ENCODE measurements around the gene GSK3B. TPM values are rescaled to one million over a fixed set of nuclear protein-coding genes. Genes with fewer than 3 reads are reported as not detected.

The GSK3B gene
- total and polyA plus RNA-seq, 12 donors, result 7.5 to 57.1 (median 46.1) TPM

DNA sequence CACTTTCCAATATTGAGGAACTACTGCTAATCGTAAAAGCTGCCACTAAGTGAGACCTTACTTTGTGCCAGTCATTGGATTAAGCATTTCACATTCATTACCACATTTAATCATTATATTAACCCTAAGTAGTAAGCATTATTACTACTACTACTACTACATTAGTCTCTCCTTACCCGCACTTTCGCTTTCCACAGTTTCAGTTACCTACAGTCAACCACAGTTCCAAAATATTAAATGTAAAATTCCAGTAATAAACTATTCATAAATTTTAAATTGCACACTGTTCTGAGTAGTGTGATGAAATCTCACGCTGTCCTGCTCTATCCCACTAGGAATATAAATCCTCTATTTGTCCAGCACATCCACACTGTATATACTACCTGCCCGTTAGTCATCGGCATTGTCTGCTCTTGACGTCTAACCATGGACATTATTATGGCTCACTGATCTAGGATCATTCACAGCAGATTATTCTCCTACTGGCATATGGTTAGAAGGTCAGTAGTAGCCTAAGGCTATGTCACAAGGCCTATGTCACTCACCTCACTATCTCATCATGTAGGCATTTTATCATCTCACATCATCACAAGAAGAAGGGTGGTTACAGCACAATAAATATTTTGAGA is 121.1 kb downstream of the GSK3B start:
- TF ChIP-seq, protein P1, sequence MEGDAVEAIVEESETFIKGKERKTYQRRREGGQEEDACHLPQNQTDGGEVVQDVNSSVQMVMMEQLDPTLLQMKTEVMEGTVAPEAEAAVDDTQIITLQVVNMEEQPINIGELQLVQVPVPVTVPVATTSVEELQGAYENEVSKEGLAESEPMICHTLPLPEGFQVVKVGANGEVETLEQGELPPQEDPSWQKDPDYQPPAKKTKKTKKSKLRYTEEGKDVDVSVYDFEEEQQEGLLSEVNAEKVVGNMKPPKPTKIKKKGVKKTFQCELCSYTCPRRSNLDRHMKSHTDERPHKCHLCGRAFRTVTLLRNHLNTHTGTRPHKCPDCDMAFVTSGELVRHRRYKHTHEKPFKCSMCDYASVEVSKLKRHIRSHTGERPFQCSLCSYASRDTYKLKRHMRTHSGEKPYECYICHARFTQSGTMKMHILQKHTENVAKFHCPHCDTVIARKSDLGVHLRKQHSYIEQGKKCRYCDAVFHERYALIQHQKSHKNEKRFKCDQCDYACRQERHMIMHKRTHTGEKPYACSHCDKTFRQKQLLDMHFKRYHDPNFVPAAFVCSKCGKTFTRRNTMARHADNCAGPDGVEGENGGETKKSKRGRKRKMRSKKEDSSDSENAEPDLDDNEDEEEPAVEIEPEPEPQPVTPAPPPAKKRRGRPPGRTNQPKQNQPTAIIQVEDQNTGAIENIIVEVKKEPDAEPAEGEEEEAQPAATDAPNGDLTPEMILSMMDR (IDR thresholded peaks at IDR 0.05), result no peak
- no peak for DNase-seq
- no peaks in the 10 kb centered on the region for H3K27me3 ChIP-seq
- H3K4me3 ChIP-seq, result no peak overlapping the region
- peaks cover 0 to 24% (median 13%) of the 10 kb centered on the region in 9 donors for H3K4me1 ChIP-seq
- no peak for ATAC-seq
- H3K36me3 ChIP-seq, result no peaks in the 10 kb centered on the region
- 96 to 97% methylated on average over 7 of the region's 7 CpGs for WGBS, 2 donors
- no peaks in the 10 kb centered on the region for H3K9me3 ChIP-seq
- no peak overlapping the region for H3K27ac ChIP-seq
- intact Hi-C loops (cut with DNase I), result no loop called here

- peaks cover 0 to 10% (median under 1%) of the 10 kb centered on the region in 9 donors for H3K4me1 ChIP-seq
- no peaks in the 10 kb centered on the region for H3K36me3 ChIP-seq
- WGBS, 2 donors, result 89 to 91% methylated on average over 4 of the region's 4 CpGs
- no peaks in the 10 kb centered on the region for H3K27me3 ChIP-seq
- no peak overlapping the region for H3K4me3 ChIP-seq
- no peak for ATAC-seq
- intact Hi-C loops (cut with DNase I), result no loop called here
- no peak overlapping the region for H3K27ac ChIP-seq
- TF ChIP-seq, protein P1 (IDR thresholded peaks at IDR 0.05), result no peak
- no peak for DNase-seq
- no peaks in the 10 kb centered on the region for H3K9me3 ChIP-seq
These were observed 124.5 kb downstream of the GSK3B start for GRCh38 chr3:119969759-119970158.

DNA sequence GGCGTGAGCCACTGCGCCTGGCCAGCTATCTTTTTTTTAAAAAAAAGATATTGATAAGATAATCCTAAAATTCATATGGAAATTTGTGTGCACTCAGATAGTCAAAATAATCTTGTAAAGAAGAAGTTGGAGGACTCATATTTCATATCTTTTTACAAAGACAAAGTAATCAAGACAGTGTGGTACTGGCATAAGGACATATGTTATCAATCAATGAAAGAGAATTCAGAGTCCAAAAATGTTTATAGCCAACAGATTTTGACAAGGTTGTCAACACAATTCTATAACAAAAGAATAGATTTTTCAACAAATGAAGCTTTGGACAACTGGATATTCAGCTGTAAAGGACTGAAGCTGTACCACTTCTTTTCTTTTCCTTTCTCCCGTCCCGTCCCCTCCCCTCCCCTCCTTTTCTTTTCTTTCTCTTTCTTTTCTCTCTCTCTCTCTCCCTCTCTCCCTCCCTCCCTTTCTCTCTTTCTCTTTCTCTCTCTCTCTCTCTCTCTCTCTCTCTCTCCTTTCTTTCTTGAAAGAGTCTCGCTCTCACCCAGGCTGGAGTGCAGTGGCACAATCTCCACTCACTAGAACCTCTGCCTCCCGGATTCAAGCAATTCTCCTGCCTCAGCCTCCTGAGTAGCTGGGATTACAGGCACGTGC is 126.8 kb downstream of the GSK3B start:
- 93 to 96% methylated on average over 7 of the region's 7 CpGs for WGBS, 2 donors

DNA sequence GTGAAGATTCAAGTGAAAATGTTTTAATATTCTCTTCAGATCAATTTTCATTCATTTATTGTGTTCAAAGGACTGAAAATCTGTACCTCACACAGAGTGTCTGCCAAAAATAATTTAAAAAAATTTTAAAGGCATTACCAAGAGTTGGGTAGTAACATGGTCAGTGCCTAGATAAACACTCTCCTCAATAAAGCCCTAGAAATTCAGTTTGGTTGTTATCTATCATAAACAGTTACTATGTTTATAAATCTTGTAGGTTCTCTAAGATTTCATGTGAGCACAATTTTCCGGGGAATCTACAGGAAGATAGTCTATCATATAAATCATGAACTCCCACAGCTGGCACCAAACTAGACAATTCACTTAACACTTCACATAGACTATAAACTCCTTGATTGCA is 128.6 kb downstream of the GSK3B start:
- no peak overlapping the region for H3K27ac ChIP-seq
- H3K9me3 ChIP-seq, result peaks cover 0 to 10% (median 0%) of the 10 kb centered on the region in 11 donors
- no peaks in the 10 kb centered on the region for H3K27me3 ChIP-seq
- H3K4me1 ChIP-seq, result peaks cover 0 to 22% (median 10%) of the 10 kb centered on the region in 9 donors
- DNase-seq (no peak), ATAC-seq (no peak)
- TF ChIP-seq, protein P1 (IDR thresholded peaks at IDR 0.05), result no peak
- WGBS, 2 donors, result 41 to 71% methylated on average over 1 of the region's 1 CpG
- H3K4me3 ChIP-seq, result no peak overlapping the region
- no peaks in the 10 kb centered on the region for H3K36me3 ChIP-seq
- intact Hi-C loops (cut with DNase I), result no loop called here

More for the DNA sequence above, 126.8 kb downstream of the GSK3B start:
- Histone ChIP-seq H3K4me3 (no peak overlapping the region), H3K27ac (no peak overlapping the region), H3K27me3 (no peaks in the 10 kb centered on the region), H3K9me3 (peaks cover 0 to 7% (median 0%) of the 10 kb centered on the region in 11 donors), H3K36me3 (no peaks in the 10 kb centered on the region), H3K4me1 (peaks cover 0 to 17% (median 8%) of the 10 kb centered on the region in 9 donors)
- intact Hi-C loops (cut with DNase I), result no loop called here
- no peak for ATAC-seq
- DNase-seq, result no peak
- TF ChIP-seq, protein P1 (IDR thresholded peaks at IDR 0.05), result no peak

All from heart right ventricle (tissue), 16 donors.